NCI-H524 (cell line): Measurements from ENCODE around the gene RNF114.
"Not testable (repeated sequence)": the region's sequence is repeated elsewhere in the genome, so short reads cannot be mapped to it uniquely, and the experiment has no call there.

Source experiments
- DNase-seq, 2 experiments: peaks; one replicate each; lab custom pipeline; 2025; lab: John Stamatoyannopoulos, UW

RNF114 gene, protein sequence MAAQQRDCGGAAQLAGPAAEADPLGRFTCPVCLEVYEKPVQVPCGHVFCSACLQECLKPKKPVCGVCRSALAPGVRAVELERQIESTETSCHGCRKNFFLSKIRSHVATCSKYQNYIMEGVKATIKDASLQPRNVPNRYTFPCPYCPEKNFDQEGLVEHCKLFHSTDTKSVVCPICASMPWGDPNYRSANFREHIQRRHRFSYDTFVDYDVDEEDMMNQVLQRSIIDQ

DNA sequence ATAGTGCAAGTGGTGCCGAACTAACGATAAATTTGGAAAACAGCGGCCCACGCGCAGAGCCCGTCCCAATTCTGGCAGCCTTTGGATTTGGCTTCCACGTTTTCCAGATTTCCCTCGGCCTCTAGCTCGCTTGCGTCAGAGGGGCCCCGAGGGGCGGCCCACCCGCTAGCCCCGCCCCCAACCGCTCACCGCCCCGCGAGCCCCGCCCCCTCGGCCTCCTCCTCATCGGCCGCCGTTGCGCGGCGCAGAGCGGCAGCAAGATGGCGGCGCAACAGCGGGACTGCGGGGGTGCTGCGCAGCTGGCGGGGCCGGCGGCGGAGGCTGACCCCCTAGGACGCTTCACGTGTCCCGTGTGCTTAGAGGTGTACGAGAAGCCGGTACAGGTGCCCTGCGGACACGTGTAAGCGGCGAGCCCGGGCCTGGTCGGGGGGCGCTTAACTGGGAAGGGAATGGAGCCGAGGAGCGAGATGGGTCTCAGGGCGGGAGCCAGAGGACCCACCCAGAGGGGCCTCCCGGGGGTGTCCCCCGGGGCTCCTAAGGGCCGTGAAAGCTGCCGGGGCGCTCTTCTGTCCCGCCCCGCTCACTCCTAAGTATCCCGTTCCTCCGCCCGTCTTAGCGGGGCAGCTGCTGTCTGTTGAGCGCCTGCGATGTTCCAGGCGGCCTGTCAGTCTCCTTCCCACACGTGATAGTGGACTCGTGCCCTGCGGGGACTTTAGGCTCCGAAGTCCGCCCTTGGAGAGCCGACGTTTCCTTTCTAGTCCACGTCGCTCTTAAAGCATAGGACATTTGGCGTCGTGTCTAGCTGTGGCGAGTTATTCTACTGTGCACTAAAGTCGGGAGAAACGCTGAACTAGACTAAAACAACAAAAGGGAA is at the start of gene RNF114:
TSS of gene RNF114 (plus strand) at position 245 of the 874 bp plus-strand sequence. CDS start at position 261, 16 bp downstream.
- DNase-seq: peak; percentile 72 to 86

DNA sequence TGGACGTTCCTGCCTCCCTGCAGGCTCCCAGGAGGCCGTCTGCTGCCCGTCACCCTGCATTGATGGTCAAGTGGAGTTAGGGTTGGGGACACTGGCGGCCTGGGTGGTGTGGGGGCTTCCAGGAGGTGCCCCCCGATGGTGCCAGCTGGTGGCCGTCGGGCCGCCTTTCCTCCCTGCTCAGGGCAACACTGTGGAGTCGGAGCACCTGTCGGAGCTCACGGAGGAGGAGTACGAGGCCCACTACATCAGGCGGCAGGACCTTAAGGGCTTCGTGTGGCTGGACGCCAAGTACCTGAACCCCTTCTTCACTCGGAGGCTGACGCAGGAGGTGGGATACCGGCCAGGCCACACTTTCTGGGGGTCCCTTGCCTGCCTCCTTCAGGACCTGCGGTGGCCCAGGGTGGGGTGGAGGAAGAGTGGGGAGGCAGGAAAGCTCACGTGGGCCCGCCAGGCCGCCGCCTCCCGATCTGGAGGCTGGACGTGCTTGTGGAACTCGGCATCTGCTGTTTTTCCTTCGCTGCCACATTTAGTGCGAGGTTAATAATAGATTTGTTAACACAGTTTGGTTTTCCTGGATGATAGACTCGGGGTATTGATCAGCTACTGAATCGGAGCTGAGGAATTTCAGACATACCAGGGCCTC is 49.5 kb upstream of the RNF114 start:
- DNase-seq: no peak

DNA sequence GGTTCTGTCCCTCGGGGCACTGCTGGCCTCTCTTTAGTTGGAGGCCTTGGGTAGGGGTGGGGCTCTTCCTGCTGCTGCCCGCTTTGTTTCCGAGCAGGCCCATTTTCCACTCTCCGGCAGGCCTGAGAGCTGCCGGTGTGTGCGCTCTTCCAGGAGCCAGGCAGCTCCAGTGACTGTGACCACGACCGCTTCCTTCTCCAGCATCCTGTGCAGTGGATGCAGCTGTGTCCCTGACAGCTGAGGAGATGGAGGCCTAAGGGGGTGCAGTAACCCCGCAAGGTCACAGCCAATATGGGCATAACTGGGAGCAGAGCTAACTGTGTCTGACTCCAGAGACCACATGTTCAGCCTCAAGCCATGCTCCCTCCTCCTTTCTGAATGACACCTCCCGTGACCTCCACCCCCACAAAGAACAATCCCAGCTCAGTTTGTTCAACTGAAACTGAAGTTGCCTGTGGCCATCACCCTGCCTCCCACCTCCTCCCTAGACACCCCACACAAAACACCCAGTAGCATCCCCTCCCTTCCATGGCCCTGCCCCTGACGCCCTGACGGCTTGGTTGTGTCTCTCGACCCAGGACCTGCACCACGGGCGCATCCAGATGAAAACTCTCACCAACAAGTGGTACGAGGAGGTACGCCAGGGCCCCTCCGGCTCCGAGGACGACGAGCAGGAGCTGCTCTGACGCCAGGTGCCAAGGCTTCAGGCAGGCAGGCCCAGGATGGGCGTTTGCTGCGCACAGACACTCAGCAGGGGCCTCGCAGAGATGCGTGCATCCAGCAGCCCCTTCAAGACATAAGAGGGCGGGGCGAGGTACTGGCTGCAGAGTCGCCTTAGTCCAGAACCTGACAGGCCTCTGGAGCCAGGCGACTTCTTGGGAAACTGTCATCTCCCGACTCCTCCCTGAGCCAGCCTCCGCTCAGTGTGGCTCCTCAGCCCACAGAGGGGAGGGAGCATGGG is 48.7 kb upstream of the RNF114 start:
- no peak for DNase-seq

DNA sequence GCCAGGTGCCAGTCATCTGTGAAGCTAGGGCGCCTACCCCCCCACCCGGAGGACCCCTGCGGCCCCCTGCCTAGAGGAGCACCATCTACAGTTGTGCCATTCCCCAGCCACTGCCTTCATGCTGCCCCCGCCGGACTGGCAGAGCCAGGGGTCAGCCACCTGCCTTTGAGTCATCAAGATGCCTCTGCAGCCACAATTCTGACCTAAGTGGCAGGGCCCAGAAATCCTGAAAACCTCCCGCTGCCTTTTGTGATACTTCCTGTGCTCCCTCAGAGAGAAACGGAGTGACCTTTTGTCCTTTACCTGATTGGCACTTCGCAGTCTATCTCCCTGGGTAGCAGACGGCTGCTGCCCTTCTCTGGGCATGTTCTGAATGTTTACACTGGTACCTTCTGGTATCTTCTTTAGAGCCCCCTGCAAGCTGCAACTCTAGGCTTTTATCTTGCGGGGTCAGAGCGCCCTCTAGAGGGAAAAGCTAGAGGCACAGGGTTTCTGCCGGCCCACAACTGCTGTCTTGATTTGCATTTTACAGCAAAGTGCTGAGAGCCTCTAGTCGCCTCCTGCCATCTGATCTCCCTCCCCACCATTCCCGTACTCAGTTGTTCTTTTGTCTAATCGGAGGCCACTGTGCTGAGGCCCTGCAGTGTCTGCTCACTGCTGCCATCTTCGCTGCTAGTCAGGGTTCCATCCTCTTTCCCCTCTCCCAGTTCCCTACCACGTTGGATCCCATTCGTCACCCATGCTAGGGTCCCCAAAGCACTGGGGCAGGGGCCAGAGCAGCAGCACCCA is 47.8 kb upstream of the RNF114 start:
- DNase-seq: peak; percentile 67 to 80

DNA sequence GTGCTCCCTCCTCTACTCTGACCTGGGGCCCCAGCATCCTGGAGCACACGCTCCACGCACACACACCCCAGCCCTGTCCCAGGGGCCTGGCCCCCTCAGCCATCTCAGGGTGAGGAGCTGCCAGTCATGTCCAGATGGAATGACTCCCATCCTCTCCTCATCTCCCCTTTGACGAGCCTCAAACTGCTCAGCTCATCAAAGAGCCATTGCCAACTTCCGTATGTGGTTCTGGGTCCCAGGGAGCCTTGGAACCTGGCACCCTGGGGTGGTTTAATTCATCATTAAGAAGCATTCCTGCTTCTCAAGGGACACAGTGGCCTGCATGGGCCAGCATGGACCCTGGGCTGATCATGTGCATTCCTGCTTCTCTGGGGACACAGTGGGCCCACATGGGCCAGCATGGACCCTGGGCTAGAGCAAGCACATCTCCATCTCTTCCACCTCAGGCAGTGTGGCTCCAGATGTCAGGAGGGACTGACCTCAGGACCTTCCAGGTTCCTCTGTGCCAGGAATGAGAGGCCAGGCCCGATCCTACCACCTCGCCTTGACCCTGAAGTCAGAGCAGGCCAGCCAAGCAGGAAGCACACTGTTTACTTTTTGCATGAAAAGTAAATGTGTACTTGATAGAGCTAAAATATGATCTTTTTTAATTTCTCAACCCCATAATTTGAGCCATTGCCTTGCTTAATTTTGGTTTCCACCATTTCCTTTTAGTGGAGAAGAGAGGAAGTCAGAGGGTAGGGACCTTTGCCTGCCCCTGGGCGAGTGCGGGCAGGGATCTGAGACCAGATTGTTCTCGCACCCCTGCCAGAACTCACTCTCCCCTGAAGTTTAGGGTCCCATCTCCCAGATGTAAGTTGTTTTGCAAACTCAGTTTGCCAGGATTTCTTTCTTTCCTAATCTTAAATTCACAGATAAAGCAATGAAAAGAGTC is 46.9 kb upstream of the RNF114 start:
- no peak for DNase-seq

DNA sequence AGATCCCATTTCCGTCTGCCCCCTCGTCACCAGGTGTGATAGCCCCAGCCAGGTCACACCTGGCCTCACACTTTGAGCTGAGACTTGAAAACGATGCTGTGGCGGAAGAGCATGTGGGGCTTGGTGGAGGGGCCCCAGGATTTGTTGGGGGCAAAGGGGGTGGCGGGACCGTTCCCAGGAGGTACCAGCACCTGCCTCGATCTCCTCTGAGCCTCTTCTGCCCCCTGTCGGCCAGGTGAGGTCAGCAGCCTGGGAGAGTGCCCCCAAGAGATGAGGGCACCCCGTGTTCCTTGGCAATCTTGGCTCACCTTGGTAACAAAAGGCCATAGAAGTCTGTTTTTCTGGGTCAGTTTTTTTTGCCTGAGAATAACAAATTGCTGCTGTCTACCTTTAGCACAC is 46.3 kb upstream of the RNF114 start:
- no peak for DNase-seq

DNA sequence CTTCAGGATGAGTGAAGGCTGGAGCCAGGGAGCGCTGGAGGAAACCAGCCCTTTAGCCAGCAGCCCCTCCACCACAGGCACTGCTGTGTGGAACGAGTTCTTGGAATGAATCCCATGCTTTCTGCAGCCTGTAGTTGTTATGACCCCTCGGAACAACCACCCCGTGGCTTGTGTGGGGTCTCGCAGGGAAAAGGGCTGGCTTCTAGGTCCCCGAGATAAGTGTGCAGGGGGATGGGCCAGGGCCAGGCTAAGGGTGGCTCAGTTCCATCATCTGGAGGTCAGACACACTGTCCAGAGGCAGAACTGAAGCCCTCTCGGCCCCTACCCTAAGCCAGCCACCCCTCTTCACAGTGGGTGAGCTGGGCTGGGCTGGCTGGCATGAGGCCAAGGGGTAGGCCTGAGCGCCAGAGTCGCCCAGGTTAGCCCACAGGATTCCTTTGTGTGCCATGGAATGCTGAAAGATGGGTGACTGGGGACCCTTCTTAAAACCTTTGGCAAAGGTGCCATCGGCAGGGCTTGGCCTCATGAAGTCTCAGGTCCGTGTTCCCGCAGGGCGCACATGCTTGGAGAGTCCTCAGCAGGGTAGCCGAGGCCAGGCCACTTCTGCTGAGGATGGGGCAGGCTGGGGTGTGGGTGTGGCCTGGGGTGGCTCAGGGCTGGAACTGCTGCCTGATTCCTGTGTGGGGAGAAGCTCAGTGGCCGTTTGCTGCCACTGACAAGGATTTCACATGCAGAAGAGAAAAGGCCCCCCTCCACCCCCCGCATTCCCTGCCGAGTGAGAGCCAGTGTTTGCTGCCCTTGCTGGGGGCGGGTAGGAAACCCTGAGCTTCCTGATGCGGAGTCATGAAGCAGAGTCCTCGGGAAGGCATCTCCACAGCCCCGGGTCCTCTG is 45.5 kb upstream of the RNF114 start:
- DNase-seq: no peak

DNA sequence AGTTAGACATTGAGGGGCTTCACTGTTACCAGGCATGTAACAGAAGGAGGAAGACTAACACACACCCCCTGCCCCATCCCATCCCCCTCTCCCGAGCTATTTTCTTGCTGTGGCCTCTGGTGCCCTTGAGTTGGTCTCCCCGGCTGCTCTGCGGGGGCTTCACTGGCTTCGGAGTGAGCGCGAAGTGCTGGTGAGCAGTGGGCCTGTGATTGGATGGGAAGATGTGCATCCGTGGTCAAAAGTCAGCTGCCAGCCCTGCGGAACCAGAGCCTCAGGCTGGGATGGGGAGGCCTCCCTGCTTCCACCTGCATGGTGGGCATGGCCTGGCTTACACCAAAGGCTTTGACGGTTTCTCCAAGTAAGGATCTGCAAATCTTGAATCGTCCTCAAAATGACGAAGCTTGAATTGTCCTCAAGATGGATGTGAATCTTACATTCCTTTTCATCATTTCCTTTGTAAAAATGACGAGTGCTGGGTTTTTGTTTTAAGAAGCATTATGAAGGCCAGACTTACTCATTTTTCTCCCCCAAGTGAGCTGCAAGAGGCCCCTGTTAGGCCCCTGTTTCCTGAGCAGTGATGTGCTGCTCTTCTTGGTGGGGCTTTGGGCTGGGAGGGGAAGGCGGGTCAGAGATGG is 44.6 kb upstream of the RNF114 start:
- no peak for DNase-seq

DNA sequence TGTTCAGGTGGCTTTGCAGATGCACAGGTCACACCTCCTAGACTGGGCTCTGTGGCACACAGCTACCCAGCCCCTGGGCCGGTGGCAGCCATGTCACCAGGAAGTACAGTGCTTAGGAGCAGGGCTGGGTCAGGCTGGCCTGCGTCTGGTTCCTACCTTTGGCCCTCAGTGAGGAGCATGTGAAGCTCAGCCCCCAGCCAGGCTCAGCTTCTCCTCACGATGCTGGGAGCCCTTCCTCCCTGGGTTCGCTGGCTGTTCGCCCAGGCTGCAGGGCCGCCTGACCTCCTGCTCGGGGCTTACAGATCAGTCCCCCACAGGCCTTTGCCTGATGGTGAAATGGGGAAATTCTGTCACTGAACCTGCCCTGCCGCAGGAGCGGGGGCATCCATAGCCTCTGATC is 43.9 kb upstream of the RNF114 start:
- DNase-seq: no peak

DNA sequence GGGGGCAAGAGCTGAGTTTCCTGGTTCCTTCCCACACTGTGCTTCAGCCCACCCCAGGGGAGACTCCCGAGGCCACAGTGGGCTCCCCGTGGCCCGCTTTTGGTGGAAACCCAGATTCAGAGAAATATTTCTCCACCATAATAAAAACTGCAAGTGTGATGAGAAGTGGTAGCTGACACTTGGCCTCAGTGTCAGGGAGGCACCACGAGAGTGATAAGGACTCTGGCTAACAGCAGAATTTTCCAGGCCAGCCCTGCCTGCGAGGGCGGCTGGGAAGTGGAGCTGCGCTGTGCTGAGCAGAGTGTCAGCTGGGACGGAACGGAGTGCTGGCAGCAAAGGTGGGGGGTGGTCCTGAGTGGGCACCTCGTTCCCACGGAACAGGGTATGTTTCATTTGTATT is 43.4 kb upstream of the RNF114 start:
- no peak for DNase-seq

DNA sequence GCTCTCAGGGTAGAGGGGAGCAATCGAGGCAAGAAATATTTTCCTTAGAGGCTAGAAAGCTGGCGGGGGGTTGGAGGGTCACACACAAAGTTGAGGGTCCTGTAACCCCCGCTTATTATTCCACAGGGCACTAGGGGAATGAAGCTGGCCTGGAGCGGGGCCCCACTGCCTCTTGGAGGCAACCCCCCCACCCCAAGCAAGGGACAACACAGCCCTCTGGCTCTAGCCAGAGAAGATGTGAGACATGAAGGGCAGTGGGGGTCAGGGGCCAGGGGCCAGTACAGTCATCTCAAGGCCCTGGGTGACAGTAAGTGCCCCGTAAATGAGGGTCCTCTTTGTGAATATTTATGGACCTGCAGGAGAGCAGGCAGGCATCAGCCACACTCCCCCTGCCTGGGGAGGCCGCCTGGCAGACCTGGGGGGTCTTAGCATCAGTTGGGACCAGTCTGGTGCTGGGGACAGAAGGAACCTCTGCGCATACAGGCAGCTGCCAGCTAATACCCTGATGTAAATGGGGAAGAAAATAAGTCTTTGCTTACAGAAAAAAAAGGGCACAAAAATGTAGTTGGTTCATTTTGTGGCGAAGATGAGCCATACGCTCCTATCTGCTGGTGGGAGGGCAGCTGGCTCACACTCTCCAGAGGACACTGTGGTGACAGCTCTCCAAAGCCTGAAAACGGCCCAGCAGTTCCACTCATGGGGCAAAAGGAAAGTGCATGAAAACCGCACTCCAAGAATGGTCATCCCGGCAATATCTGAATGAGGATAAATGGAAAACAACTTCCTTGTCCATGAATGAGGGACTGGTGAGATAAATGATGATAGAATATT is 42.7 kb upstream of the RNF114 start:
- no peak for DNase-seq

DNA sequence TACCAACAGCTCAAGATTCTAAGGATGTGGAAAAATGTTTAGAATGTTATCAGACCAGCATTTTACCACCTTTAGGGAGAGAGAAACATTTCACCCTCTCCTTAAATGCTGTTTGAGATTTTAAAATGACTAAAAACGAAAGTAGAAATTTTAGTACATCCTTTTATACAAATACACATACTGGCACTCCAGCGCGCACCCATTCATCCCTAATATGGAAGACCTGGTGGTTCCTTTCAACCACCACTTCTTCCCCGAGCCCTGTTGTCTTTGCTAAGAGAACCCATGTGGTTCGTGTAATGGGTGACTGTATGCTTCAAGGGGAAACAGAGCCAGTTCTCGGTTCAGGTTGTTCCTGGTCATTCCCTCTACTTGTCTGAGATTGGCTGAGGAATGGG is 42.1 kb upstream of the RNF114 start:
- no peak for DNase-seq

DNA sequence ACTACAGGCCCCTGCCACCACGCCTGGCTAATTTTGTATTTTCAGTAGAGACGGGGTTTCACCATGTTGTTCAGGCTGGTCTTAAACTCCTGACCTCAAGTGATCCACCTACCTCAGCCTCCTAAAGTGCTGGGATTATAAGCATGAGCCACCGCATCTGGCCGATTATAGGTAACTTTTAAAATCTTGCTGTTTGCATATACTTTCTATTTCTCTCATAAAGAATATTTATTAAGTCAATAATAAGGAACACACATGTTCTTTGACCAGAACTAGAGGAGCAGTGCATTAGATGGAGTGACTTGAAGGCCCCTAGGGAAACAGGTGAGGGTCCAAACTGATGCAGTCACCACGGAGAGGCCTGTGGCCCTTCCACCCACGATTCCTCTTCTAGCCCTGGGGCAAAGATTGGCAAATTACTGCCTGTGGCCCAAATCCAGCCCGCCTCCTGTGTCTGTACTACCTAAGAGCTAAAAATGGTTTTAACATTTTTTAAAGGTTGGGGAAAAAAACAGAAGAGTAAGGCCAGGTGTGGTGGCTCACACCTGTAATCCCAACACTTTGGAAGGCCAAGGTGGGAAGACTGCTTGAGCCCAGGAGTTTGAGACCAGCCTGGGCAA is 40.6 kb upstream of the RNF114 start:
- DNase-seq: not testable (repeated sequence)

DNA sequence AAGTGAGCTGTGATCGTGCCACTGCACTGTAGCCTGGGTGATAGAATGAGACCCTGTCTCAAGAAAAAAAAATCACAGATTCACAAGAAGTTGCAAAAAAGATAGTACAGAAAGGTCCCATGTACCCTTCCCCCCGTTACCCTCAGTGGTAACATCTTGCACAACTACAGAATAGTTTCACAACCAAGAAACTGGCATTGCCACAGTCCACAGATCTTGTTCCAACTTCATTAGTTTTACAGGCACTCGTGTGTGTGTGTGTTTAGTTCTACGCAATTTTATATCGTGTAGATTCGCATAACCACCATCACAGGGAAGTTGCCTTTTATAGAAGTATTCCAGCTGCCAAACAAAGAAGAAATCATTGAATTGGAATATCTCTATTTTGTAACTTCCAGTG is 40.0 kb upstream of the RNF114 start:
- no peak for DNase-seq

DNA sequence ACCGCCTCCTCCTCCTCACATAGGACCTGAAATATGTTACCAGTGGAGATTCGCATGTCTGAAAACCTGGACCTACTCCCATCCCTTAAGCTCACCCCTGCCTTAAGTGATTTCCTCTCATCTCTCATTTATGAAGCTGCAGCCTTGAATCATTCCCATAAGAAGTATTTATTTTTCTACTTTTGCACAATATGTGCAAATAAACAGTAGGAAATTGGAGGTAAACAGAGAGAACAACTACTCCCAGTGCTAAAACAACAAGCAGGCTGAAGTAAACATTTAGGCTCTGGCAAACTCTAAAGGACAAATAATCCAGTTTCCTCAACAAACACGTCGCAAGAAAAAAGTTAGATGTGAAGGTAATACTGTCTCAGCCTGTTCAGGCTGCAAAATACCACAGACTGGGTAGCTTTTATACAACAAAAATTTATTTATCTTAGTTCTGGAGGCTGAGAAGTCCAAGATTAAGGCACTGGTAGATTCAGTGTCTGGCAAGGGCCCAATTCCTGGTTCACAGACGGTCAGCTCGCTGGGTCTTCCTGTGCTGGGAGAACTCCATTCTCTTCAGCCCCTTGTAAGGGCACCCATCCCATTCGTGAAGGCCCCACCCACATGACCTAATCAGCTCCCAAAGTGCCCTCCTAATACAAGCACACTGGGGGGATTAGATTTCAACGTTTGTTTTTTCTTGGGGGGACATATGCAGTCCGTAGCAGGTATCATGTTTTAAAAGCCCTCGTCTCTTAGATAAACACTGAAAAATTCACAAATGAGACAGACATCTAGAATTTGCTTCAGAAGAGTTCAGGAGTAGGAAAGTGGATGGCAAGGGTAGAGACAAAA is 36.4 kb upstream of the RNF114 start:
- no peak for DNase-seq

DNA sequence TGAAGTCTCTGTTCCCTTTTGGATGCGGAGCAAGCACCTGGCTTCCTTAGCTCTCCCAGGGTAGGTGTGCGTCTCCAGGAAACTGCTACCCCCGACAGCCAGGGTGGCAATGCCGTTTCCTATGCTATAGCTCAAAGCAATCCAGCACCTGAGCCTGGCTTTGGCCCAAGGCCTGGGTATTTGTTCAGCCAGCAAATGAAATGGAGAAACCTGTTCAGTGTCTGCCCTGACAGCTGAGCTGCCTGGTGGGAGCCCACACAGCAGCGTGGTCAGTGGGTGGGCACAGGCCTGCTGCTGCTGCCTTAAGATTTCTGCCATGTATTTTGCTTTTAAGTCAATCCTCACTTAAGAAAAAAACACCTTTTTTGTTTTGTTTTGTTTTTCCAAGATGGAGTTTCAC is 34.6 kb upstream of the RNF114 start:
- DNase-seq: no peak
